Measurements from ENCODE around the gene FOLR1.

DNA sequence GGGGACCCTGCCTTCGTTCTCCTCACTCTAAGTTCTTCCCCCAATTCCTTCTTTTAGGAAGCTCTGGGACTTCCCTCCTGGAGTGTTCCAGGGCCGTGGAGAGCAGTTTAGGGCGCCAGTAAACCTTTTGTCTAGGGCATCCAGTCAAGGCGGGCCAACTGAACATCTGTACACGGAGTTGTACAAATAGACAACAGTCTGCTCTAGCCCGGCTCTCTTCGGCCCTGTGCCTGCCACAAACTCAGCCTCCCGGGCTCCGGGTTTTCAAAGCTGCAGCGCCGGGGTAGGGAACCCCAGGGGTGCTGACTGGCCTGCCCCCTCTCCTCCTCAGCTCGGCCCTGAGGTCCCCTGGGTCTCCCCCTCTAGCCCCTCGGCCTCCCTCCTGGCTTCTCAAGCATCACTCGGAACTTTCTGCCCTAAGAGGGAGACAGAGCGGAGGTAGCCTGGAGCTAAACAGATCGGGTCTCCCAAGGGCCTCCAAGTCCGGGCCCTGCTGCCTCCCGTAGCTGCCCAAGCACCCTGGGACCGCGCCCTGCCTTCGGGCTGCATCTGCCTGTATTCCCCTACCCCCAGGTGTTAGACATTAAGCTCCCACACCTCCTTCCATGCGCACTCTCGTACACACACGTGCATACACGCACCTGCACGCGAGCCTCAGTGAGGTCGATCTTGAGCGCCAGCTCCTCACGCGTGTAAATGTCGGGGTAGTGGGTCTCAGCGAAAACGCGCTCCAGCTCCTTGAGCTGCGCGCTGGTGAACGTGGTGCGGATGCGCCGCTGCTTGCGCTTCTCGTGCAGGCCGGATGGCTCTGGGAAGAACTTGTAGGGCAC is 48.7 kb downstream of the FOLR1 start:
- no peak for TF ChIP-seq POLR2AphosphoS5 (IDR thresholded peaks at IDR 0.05)
- TF ChIP-seq, protein P1, sequence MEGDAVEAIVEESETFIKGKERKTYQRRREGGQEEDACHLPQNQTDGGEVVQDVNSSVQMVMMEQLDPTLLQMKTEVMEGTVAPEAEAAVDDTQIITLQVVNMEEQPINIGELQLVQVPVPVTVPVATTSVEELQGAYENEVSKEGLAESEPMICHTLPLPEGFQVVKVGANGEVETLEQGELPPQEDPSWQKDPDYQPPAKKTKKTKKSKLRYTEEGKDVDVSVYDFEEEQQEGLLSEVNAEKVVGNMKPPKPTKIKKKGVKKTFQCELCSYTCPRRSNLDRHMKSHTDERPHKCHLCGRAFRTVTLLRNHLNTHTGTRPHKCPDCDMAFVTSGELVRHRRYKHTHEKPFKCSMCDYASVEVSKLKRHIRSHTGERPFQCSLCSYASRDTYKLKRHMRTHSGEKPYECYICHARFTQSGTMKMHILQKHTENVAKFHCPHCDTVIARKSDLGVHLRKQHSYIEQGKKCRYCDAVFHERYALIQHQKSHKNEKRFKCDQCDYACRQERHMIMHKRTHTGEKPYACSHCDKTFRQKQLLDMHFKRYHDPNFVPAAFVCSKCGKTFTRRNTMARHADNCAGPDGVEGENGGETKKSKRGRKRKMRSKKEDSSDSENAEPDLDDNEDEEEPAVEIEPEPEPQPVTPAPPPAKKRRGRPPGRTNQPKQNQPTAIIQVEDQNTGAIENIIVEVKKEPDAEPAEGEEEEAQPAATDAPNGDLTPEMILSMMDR (IDR thresholded peaks at IDR 0.05), result no peak
- no peak for TF ChIP-seq POLR2A (IDR thresholded peaks at IDR 0.05; ENCODE audit: low read depth)
- TF ChIP-seq EP300 (IDR thresholded peaks at IDR 0.05), result no peak

All from esophagus muscularis mucosa (tissue), 4 donors.